Stimulated activated CD8-positive, alpha-beta memory T cell treated with anti-CD3 and anti-CD28 coated beads, Interleukin-7, amount 100 ng/mL, for 24 hours (primary cell): ENCODE data around the gene DDR1.
"Not testable (repeated sequence)": the region's sequence is repeated elsewhere in the genome, so short reads cannot be mapped to it uniquely, and the experiment has no call there.

Source experiments
- DNase-seq: peaks from one replicate; pipeline ENCODE4 v3.0.0-alpha.2; 2020; ENCODE audit warnings: low read depth

Gene DDR1

DNA sequence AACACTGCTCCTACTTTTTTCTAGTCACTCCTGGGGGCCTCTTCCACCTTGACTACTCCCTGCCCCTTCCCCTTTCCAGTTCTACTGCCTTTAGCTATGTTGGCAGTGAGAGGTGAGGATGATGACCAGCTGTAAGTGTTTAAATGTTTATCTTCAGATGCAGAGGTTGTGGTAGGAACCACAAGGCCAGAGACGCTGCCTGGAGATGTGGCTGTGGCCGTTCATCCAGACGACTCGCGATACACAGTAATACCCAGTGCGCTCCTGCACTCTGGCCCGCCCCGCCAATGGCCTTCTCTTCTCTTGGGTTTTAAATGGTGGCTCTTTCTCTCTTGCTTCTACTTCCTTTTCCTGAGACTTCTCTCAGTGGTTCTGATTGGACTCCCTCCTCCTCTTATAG is 34.4 kb downstream of the DDR1 start:
- DNase-seq: no peak

DNA sequence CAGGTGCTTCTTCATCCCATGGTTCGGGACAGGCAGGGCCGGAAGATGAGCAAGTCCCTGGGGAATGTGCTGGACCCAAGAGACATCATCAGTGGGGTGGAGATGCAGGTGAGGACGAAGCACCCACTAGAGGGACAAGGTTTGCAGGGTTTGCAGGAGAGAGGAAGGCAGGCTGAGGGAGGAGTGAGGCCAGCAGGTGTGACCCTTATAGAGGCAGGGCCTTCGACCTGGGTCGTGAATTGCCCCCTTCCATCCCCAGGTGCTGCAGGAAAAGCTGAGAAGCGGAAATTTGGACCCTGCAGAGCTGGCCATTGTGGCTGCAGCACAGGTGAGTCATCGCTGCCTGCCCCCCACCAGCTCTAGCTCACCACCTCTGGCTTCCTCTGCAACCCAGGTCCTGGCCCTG is 38.1 kb downstream of the DDR1 start:
- no peak for DNase-seq

DNA sequence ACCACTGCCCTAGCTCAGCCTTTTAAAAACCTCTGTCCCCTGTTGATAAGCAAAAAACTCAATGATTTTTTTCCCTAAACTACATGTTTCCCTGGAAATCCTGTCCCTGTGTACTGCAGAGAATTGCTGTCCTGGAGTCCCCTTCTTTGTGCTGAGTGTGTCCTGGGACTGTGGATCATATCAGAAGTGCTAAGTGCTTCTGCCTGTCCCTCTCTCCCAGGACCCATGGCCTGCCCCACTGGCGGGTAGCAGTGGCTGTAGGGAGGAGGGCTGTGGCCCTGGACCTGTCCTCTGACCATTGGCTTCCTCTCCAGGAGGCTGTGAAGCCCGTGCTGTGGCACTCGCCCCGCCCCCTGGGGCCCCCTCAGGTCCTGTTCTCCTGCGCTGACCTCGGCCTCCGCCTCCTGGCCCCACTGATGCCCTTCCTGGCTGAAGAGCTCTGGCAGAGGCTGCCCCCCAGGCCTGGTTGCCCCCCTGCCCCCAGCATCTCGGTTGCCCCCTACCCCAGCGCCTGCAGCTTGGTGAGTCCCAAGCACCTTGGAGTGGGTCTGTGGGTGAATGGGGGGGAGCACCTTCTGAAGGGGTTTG is 39.8 kb downstream of the DDR1 start:
- not testable (repeated sequence) for DNase-seq

DNA sequence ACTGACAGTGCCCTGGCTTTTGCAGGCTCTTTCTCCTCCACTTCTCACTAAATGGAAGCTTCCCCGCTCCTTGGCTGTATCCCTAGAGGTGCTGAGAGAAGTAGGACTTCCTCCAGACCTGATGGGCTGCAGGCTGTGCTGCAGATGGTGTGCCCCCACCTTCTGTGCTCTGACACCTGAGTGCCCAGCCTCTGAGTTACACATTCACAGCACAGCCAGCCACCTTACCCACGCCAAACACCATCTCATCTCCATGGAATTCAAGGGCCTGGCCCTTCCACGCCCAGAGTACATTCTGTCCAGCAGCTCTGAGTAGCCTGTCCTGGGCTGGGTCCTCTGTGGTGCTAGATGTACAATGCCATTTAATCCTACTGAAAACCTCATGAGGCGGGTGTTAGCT is 42.3 kb downstream of the DDR1 start:
- no peak for DNase-seq

DNA sequence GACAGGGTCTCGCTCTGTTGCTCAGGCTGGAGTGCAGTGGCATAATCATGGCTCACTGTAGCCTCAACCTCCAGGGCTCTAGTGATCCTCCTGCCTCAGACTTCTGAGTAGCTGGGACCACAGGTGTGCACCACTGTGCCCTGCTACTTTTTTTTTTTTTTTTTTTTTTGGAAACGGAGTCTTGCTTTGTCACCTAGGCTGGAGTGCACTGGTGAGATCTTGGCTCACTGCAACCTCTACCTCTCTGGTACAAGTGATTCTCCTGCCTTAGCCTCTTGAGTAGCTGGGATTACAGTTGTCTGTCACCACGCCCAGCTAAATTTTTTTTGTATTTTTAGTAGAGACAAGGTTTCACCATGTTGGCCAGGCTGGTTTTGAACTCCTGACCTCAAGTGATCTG is 42.8 kb downstream of the DDR1 start:
- DNase-seq: not testable (repeated sequence)

DNA sequence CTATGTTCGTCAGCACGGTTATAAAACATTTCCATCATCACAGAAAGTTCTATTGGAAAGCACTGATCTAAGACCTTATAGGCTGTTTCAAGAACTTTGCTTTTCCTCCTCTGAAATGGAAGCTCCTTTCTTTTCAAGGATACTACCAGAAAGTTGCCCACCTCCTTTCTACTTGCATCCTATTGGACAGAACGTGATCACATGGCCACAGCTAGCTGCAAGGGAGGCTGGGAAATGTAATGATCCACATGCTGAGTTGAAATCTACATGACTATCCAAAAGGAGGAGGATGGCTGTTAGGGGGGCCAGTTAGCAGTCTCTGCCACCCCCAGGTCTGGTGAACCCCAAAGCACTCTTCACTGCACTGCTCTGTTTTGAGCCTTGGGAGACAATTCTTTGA is 44.4 kb downstream of the DDR1 start:
- DNase-seq: no peak

DNA sequence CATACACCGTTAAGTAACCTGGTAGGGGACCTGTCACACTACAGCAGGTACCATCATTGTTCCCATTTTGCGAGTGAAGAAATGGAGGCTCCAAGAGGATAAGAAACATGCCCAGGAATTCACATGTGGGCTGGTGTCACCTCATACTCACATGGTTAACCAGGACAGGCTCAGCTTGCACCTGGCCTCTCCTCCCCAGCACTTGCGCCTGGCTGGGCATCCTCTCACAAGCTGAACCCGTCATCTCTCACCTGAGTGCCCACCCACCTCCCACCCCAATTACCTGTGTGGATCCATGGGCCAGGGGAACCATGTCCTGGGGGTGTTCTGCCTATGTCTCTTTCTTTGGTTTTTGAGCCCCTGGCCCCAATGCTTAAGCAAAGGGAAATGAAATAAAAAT is 46.2 kb downstream of the DDR1 start:
- DNase-seq: no peak

DNA sequence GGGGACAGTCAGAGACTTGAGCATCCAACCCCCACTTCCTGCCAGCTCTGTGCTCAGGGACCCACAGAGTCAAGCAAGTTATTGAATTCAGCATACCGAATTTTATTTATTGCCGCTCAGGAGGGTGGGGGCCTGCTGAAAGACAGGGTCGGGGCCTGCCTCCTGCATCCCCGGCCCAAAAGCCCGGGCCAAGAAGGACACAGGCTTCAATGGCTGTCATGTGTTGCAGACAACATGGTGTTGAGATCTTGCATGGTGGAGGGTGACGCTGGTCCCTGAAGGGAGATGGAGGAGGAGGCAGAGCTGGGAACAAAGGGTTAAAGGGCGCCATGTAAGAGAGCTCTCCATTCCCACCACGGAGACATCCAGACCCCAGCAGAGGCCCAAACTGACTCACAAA is 47.0 kb downstream of the DDR1 start:
- DNase-seq: no peak

DNA sequence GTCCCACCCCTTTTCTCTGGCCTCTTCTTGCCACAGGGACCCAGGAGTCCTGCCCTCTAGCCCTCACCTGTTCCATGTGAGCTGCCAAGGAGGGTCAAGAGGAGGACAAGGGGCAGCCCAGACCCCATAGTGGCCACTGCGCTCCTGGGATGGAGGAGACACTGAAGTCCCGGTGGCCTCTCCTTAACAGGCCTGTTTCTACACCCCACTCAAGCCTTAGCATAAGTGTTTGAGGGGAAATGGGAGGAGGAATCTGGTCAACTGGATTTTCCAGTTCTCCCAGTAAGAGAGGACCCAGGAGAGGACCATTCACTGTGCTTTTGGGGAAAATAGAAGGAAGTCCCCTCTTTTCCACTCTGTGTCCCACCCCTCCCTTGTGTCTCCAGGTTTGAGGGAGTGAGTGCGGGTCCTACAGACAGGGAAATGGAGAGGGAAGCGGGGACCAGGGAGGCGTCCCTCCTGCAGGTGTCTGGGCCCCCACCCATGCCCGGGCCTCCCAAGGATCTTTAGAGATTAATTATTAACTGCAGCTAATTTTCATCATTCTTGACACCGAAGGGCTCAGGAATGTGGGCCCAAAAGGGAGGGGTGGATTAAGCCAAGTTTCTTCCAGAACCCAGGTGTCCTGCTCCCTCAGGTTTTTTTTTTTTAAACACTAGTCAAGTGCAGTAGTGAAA is 47.8 kb downstream of the DDR1 start, which contains the start of gene SFTA2:
SFTA2 (minus strand) TSS at position 202 of the 677 bp plus-strand sequence; CDS start at position 128, 74 bp downstream.
- no peak for DNase-seq

DNA sequence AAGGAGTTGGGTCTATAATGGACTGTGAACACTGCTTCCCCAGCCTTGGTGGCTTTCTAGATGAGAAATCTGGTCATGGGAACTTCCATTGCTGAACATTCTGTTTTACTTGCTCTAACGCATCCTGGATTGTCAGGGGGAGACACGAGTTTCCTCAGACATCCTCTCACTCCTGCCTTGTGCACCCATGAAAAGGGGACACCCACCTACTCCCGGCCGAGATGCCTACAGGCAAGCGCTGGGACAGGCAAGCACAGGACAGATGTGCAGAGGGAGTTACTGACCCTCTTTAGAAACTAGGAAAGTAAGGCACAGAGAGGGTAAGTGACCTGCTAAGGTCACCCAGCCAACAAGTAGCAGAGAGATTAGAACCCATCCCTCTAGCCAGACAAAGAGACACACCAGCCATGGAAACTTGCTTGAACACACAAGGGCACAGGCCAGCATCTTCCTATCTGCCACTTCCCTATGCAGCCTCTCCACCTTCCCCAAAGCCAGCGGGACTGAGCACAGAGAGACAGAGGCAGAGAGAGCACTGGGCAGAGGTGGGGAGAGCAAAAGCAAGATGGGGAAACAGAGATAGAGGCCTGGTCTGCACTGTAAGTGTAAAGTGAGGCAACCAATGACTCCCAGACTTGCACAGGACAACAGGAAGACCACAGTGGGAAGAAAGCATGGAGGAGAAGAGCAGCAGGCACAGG is 48.5 kb downstream of the DDR1 start:
- DNase-seq: no peak

DNA sequence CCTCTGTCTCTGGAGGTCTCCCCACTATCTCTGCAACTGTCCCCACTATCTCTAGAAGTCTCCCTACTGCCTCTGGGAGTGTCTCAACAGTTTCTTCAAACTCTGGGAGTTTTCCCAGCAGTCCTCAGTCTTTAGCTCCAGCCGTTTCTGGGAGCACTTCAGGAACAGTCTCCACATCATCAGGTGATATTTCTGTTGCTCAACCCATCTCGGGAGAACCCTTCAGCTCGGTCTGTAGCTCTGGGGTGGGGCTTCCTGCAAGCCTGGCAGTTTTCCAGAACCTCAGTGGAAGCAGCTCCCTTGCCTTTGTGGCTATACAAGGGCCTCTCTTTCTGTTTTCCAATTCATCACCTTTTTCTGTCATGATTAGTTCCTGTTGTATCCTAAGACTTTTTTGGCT is 50.7 kb downstream of the DDR1 start:
- DNase-seq: no peak

DNA sequence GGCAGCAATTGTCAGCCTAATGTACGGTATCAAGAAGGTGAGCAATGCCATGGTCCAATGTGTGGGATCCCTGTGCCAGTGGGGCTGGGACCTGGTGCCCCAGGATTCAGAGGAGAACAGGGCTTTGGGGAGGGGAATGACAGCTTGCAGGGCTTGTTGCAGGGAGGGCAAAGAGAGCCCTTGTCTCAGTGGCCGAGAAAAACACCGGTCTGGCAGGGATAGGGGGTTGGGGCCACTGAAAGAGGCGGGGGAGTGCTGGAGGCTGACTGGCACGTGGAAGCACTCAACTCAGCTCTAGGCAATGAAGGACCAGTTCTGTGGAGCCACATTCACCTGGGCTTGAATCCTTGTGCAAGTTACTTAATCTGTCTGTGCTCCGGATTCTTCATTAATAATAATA is 52.9 kb downstream of the DDR1 start:
- DNase-seq: no peak

DNA sequence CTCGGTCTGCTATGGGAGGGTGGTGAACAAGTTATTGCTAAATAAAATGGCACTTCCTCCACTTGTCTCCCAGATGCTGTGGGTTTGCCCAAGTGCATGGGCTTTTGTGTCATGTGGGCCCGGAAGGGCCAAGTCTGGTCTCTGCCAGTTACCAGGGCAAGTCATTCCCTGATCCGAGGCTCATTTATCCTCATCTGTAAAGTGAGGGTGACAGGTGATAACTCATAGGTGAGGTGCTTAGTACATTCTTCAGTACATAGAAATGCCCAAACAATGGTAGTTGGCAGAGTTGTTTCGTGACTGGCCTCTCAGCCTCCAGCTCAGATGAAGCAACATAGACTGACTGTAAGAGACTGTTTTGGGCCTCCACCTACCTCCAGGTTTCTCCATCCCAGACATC is 54.4 kb downstream of the DDR1 start:
- DNase-seq: no peak

DNA sequence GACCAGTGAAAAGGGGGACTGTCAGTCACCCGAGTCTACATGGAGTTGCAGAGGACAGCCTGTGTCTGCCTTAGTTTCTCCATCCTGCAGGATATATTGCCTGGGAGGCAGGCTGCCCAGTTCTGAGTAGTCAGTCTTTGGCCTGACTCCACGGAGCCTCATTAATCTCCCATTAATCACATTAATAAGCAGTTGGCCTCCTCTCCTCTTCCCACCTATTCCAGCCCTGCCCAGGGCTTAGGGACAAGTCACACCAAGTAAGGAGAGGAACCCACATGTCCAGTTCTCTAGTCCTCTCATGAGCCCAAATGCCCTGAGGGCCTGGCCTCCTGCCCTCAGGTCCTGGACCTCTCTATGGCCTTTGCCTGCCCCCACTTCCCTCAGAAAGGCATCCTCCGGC is 55.2 kb downstream of the DDR1 start:
- no peak for DNase-seq

DNA sequence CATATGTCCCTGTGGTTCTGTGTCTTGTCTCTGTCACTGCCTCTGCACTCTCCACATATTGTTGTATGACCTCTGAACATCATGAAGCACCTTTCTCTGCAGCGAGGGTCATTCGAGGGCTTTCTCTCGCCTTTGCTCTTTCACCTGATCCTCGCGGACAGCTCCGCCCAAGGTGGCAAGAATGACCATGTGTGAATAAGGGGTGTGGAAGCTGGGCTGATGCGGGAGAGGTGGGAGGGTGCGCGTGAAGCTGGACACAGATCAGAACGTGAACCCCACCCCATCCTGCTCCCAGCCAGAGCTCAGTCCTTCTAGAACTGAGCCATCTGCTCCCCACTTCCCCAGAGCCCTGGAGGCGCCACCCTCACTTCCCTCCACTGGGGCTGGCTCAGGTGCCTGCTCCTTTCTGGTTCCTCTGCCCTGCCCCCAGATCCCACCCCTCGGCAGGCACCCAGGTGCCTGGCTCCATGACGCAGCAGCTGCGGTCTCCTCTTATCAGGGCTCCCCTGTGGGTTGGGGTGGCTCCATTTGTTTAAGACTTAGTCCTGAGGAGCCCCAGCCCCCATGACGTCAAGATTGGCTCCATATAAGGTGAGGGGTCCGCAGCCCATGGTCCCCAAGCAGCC is 56.2 kb downstream of the DDR1 start, which contains the start of gene MUCL3:
MUCL3 (plus strand) TSS at position 613 of the 626 bp plus-strand sequence. CDS start 27 bp downstream, outside the sequence.
- no peak for DNase-seq

DNA sequence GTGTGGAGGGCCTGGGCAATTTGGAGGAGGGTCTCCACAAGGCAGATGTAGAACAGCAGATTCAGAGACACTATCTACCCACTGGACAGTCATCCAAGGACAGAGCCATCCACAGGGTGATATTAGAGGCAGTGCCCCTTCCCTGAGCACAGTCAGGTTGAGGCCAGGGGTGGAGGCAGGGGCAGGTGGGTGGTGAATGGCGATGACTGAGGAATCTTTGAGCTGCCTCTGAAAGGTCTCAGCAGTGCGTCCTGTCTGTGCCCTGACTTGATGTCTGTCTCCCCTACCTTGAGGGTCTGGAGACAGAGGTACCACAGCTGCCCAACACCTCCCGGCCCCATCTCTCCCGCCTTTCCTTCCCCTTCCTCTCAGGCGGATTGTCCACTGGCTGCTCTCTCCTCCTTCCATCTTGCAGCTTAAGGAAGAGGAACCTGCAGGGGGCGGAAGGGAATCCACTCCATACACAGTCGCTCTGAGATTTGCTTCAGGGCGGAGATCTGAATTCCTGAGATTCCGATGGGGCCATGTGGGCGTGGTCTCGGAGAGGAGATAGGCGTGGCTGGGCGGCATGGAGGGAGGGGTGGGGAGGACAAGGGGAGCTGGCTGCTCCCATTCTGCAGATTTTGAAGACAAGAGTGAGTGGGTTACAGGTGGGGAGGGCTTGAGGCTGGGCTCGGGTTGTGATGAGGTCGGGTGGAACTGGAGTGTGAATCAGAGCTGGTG is 58.2 kb downstream of the DDR1 start:
- no peak for DNase-seq

DNA sequence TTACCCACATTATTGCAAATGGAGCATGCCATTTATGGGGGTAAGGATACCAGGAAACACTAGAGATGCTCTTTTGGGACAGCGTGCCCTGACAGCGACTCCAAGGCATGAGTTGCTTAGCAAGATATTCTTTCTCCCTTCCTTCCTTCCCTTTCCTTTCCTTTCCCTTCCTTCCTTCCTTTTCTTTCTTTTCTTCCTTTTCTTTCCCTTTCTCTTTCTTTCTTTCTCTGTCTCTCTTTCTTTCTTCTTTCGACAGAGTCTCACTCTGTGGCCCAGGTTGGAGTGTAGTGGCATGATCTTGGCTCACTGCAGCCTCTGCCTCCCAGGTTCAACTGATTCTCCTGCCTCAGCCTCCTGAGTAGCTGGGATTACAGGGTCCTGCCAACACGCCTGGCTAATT is 59.7 kb downstream of the DDR1 start:
- DNase-seq: no peak

DNA sequence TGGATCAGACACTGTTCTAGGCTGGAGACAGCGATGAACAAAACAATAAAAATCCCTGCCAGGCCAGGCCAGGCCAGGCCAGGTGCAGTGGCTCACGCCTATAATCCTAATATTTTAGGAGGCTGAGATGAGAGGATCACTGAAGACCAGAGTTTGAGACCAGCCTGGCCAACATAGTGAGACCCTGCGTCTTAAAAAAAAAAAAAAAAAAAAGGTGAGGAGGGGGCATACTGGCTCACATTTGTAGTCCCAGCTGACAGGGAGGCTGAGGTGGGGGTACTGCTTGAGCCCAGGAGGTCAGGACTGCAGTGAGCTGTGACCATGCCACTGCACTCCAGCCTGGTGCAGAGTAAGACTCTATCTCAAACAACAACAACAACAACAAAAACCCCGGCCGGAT is 61.0 kb downstream of the DDR1 start:
- DNase-seq: no peak

DNA sequence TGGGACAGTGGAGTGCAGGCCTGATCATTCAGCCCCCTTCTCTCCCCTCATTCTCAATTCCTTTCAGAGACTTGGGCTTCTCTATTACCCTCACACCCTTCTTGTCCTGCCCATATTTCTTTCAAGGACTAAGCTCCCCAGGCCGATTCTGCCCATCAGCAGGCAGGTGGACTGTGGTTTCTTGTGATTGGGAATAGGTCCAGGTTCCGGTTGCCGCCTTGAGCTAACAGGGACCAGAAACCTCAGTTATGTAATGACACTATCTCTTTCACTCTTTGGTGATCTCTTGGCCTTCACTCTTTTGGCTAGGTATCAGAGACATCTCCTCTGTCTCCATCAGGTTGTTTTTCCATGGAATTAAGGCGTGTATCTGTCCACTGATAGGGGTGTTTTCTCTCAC is 62.9 kb downstream of the DDR1 start:
- DNase-seq: no peak

DNA sequence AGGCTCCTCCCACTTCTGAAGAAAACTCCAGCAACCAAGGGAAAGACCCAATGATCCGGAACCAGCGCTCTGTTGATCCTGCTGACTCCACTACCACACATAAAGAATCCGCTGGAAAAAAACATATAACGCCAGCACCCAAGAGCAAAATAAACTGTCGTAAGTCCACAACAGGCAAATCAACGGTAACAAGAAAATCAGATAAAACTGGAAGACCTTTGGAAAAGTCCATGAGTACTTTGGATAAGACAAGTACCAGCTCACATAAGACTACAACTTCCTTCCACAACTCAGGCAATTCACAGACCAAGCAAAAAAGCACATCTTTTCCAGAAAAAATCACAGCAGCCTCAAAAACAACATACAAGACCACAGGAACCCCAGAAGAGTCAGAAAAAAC is 64.5 kb downstream of the DDR1 start:
- no peak for DNase-seq
